Fibroblast of lung (primary cell): Measurements from ENCODE around the gene TTC33.

Experiments
- EZH2 ChIP-seq: IDR thresholded peaks from 2 replicates; pipeline ENCODE4 v1.5.1; 2012; ENCODE audit warnings: low read length, control low read depth, mild to moderate bottlenecking; ENCODE audit errors: missing control alignments
- TF ChIP-seq, protein P1 (sequence below), 2 donors: IDR thresholded peaks in 1 of 2; conservative IDR thresholded peaks in 1 of 2; 1 replicate in 1 of 2; 2 replicates in 1 of 2; pipeline ENCODE4 v1.5.1; 2011 to 2012; ENCODE audit warnings: low read length in 2 of 2, control low read depth in 1 of 2, inconsistent platforms in 1 of 2, low read depth in 1 of 2, mild to moderate bottlenecking in 1 of 2

- TF ChIP-seq, protein P1, sequence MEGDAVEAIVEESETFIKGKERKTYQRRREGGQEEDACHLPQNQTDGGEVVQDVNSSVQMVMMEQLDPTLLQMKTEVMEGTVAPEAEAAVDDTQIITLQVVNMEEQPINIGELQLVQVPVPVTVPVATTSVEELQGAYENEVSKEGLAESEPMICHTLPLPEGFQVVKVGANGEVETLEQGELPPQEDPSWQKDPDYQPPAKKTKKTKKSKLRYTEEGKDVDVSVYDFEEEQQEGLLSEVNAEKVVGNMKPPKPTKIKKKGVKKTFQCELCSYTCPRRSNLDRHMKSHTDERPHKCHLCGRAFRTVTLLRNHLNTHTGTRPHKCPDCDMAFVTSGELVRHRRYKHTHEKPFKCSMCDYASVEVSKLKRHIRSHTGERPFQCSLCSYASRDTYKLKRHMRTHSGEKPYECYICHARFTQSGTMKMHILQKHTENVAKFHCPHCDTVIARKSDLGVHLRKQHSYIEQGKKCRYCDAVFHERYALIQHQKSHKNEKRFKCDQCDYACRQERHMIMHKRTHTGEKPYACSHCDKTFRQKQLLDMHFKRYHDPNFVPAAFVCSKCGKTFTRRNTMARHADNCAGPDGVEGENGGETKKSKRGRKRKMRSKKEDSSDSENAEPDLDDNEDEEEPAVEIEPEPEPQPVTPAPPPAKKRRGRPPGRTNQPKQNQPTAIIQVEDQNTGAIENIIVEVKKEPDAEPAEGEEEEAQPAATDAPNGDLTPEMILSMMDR (conservative IDR thresholded peaks at IDR 0.05 in 1 of 2, IDR thresholded peaks at IDR 0.05 in 1 of 2; ENCODE audit: low read depth in 1 of 2, low read length in 2 of 2): no peak
- TF ChIP-seq EZH2: no peak
Observed at GRCh38 chr5:40554813-40555212, 200.9 kb downstream of the TTC33 start.
